GM21447 (cell line): ENCODE measurements around the gene AARS2.
"Not testable (repeated sequence)": the region's sequence is repeated elsewhere in the genome, so short reads cannot be mapped to it uniquely, and the experiment has no call there.

Experiments
- ATAC-seq: cut with Tn5 transposase; IDR thresholded peaks from one replicate; pipeline ENCODE4 v1.9.1; 2021; ENCODE audit not compliant: unreplicated experiment

The AARS2 gene

DNA sequence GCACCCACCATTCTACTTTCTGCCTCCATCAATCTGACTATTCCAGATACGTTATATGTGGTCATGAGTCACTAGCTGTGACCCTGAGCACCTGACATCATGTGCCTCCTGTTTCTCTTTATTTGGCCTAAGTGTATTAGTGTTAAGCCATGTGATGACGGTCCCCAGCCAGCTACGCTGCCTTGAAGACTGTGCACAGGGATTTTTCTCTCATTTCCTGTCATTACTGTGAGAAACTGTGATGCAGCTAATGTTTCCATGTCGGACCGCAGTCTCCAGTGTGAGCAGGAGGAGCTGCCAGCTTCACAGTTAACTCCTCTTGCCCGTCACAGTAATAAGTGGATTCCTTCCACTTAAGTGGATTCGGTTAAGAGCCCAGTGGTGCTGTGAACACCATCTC, 19.4 kb upstream of the AARS2 start:
- ATAC-seq, result no peak

- ATAC-seq, result no peak
Observed at GRCh38 chr6:44329858-44330257, 16.7 kb upstream of the AARS2 start.

GRCh38 chr6:44328203-44328602, 15.1 kb upstream of the AARS2 start:
- ATAC-seq, result not testable (repeated sequence)

DNA sequence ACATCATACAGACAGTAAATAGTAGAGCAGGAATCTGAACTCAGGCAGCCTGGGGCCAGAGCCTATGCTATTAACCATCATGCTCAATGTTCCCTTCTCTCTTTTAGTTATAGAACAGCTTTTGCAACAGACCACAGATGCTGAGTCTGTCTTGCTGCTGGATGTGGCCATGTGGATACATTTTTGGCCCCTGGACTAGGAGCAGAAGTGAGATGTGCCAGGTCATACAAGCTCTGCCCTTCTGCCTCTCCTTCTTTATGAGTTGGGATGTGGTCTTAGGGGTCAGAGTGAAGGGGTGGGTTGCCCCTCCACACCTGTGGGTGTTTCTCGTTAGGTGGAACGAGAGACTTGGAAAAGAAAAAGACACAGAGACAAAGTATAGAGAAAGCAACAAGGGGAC, 14.6 kb upstream of the AARS2 start:
- ATAC-seq, result no peak

- ATAC-seq, result no peak
Observed at GRCh38 chr6:44327096-44327495, 13.9 kb upstream of the AARS2 start.

DNA sequence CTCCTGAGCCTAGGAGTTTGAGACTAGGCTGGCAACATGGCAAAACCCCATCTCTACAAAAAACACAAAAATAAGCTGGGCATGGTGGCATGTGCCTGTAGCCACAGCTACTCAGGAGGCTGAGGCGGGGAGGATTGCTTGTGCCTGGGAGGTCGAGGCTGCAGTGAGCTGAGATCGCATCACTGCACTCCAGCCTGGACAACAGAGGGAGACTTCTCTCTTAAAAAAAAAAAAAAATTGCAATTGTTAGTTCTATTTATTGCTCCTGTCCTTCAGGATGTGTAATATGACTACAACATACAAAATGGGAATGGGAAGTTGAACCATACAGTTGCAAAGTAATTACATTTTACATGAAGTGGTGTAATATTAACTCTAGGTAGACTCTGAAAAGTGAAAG, 8.1 kb upstream of the AARS2 start:
- no peak for ATAC-seq

DNA sequence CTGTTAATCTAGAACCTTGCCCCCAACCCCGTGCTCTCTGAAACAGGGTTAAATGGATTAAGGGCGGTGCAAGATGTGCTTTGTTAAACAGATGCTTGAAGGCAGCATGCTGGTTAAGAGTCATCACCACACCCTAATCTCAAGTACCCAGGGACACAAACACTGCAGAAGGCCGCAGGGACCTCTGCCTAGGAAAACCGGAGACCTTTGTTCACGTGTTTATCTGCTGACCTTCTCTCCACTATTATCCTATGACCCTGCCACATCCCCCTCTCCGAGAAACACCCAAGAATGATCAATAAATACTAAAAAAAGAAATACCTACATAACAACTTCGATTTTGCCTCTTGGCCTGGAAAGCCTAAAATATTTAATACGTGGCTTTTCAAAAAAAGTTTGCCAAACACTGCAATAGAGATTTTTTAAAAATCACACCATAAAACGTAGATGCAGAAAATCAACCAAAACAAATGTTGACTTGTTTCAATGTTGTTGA, 4.0 kb upstream of the AARS2 start:
- not testable (repeated sequence) for ATAC-seq

GRCh38 chr6:44316481-44316880, 3.3 kb upstream of the AARS2 start:
- no peak for ATAC-seq

DNA sequence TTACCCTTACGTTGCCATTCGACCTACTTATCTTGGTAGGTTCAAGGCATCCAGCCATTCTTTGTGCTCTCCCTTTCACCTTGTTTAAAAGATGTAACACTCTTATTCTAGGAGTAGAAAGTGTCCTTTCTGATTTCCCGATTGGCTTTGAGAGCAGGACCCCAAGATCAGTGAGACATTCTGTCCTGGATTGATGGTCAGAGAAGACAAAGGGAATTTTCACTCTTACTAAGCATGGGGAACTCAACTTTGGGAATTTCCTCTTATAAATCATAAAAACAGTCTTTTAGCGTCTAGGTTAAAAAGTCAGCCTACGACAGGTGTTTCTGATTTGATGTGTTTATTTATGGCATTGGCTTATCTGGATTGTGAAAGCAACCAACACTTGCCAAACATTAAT, 2.8 kb upstream of the AARS2 start:
- no peak for ATAC-seq

DNA sequence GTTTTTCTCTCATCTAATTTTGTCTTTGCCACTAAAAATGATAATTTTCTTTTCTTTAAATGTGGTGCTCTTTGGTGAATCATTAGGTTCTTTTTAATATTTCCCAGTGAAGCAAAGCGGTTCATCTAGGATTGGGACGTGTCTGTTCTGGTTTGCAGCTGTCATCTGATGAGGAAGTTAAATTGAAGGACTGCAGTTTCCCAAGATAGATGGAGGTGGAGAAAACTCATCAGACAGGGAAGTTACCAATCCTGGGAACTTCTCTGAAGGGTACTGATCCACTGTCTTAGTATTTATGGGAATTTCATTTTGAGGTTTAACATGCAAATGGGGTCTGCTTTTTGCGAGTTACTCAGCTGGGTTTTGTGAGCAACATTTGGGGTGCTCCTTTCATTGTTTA, 2.4 kb upstream of the AARS2 start:
- no peak for ATAC-seq

DNA sequence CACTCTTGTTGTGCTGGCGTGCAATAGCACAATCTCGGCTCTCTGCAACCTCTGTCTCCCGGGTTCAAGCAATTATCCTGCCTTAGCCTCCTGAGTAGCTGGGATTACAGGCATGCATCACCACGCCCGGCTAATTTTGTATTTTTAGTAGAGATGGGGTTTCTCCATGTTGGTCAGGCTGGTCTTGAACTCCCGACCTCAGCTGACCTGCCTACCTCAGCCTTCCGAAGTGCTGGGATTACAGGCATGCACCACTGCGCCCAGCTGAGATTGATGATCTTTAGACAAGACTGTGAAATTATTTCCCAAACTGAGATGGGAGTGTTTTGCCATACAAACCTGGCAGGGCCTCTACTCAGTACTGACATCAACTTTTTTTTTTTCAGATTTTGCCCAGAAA, 1.5 kb upstream of the AARS2 start:
- ATAC-seq, result not testable (repeated sequence)

GRCh38 chr6:44311767-44312166, 1.4 kb downstream of the AARS2 start:
- no peak for ATAC-seq

DNA sequence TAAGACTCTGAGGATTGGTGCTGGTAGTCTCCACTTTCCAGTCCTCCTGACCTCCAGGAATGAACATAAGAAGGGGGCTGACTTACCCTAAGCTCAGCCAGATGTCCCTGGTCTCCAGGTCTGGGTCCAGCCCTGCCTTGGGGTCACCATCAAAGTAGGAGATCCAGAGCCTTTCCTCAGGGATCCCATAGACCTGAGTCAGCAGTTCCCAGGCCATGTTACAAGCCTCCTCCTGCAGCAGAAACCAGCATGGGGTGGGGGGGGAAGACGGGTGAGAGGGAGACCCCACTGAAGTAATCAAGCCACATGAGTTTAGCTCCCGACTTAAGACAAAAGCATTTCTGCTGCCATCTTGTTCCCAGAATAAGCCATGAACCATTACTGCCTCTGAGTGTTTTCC, 1.8 kb downstream of the AARS2 start:
- ATAC-seq, result no peak

DNA sequence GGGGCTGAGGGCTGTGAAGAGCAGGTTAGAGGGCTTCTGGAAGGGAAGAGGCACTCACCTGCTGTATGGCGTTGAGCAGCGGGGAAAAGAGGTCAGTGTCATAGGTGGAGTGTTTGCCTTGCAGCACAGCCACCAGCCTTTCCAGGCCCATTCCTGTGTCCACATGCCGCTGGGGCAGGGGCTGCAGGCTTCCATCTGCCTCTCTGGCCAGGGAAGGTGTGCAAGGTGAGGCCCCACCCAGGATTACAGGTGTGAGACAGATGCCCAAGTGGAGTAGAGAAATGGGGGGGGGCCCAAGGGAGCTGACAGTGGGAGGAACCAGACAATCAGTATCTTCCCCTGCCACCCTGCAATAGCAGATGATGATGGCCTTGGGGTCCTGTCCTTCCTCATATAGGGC, 2.9 kb downstream of the AARS2 start:
- ATAC-seq, result no peak

GRCh38 chr6:44309631-44310030, 3.5 kb downstream of the AARS2 start:
- ATAC-seq, result no peak

DNA sequence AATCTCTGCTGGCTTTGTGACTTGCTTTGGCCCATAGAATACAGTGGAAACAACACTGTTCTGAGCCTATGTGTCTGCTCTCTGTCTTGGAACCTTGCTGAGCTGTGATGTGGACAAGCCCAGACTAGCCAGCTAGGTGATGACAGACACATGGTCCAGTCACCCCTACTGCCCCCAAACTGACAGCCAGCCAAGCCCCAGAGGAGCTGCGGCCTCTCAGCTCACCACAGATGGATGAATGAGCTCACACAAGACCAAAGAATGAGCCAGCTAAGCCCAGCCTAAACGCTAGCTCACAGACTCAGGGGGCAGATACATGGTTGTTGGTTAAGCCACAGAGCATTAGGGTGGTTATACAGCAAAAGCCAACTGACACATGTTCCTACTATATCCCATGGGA, 4.1 kb downstream of the AARS2 start:
- ATAC-seq, result no peak

- no peak for ATAC-seq
Observed at GRCh38 chr6:44307217-44307616, 5.9 kb downstream of the AARS2 start.

DNA sequence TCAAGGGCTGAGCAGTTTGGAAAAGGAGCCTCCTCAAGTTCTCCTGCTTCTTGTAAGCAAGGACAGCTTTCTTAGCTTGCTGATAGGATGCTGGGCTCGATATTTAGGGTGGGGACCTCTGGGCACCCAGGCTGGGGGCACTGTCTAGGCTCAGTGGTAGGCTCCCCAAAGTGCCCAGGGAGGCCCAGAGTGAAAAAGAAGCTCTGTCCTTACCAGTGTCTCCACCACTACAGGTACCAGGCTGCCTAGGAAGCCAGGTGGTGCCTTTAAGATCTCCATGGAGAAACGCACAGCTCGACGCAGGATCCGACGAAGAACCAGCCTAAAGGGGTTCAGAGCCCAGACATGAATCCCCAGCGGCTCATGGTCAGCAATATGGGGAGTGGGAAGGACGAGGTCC, 6.4 kb downstream of the AARS2 start:
- no peak for ATAC-seq

GRCh38 chr6:44305200-44305725, 7.9 kb downstream of the AARS2 start:
- no peak for ATAC-seq

DNA sequence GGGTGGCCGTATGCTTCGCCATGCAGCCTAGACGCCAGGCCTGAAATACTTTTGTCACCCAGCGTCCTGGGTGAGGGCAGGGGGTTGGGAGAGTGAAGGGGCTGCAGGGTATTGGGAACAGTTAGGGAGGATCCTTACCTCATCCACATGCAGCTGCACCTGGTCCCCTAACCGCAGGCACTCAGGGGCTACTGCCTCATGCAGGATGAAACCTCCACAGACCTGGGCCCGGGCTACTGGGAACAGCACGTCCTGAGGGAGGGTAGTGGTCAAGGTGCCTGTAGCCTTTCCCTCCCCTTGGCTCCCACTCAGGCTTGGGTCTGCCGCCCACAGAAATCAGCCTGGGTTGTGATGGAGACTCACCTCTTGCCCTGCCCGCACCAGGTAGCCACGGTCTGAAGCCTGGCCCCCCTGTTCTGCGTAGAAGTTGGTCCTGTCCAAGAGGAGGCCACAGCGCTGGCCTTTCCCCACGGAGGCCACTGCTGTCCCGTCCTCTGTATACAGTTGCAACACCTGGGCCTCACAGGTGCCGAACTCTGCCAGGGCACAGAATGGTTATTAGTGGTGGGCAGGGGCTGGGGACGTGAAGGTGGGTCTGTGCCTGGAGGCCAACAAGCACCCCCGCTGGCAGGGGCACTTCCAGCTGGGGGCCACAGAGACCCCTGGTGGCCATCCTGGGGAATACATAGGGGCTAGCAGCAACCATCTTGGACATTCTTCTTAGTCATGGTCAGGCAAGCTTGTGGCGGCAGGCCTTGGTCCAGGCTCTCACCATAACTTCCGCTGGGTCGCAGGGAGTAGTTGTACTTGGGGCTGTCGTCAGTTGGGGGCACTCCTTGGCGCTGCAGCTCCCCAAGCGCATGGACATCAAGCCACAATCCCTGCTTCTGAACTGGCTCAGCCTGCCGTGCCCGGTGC, 8.6 kb downstream of the AARS2 start:
- no peak for ATAC-seq

DNA sequence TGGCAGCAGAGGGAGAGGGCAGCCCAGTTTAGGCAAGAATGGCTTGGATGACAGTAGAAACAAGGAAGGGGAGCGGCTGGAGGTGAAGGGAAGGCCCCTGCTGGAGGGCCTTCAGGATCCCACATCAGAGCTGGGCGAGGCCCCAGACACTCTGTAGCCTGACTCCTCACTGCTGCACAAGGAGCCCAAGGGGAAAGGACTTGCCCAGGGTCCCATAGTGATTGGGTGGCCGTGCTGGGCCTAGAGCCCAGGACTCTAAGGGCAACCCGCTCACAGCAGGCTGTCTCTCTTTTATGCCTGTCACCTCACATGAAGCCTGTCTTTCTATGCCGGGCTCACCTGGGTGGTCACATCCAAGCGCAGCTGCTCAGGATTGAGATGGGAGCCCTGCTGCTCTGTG, 9.3 kb downstream of the AARS2 start:
- ATAC-seq, result no peak

DNA sequence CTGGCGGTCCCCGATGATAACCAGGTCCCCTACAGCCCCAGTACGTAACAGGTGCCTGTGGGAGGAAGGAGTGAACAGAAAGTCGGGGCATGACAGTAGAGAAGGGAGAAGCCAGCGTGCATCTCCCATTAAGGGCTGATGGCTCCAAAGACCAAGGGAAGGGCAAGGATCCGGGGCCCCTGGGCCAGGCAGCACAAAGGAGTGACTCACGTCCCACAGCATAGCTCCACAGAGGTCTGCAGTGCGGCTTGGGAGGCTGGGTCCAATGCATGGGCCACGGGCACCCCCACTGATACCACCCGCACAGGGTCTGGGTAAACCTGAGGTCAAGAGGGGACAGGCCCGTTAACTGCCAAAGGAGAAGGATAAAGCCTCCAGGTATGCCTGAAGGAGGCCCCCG, 10.3 kb downstream of the AARS2 start:
- no peak for ATAC-seq
